ENCODE results near the gene TTLL5.

DNA sequence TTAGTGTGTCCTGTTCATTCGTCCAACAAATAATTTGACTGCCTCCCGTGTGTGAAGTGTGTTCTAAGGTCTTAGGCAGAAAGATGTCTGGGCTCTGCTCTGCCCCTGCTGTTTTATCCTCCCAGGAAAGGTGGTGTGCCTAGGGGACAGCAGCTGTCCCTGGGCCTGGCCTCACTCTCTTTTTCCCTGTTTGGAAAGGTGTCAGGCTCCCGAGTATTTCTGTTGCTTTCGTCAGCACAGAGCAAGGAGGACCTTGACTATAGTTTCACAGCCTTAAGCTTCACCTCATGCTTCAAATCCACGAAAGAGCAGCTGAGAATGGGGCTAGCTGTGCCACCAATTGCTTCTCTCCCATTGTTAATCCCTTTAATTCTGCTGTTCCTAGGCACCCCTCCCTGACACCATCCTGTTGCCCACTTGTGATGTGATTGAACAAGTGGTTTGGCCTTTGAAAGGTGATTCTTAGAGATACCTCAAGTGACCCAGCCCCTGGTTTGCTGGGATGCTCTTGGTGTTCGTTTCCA is 266.6 kb downstream of the TTLL5 start:
- TF ChIP-seq GATA2 (IDR thresholded peaks at IDR 0.05; ENCODE audit: low read depth, low read length) (no peak), GATA3 (IDR thresholded peaks at IDR 0.05; ENCODE audit: low read depth, low read length) (no peak)
